Measurements from ENCODE around the gene TUBA4B.

TUBA4B gene

DNA sequence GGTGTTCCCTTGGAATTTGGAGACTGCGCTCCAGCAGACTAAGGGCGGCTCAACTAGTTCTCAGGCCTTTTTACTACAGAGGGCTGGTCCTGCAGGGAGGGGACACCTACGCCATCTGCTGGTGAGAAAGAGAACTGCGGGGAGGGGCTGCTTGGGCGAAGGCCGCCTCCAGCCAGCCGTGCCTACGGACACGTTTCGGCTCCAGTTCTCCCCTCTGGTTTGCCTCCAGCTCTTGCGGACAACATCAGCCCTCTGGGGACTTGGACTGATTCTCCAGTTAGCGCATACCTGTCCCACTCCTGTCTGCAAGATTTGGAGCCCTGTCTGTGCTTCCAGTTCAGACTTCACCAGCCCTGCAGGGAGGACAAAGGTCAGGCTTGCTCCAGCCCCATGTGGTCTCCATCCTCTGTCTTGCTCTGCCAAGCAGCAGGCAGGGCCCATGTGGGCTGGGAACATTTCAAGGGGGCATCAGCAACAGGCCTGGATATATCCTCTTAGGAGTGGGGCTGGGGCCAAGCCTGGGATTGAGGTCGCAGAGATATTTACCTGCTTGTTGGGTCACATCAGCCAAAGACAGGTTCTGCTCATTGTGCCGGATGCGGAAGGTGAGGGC lies 45.8 kb downstream of the TUBA4B start:
- DNase-seq (ENCODE audit: extremely low spot score): peak; percentile 91
- TF ChIP-seq FOXA1 (IDR thresholded peaks at IDR 0.05) (no peak), HDGF (IDR thresholded peaks at IDR 0.05; ENCODE audit: borderline replicate concordance) (no peak), SP1 (IDR thresholded peaks at IDR 0.05) (no peak), LEF1 (IDR thresholded peaks at IDR 0.05; ENCODE audit: borderline replicate concordance) (no peak), ZNF384 (IDR thresholded peaks at IDR 0.05) (no peak), SUZ12 (IDR thresholded peaks at IDR 0.05) (no peak), ARNT (IDR thresholded peaks at IDR 0.05) (no peak), L3MBTL2 (conservative IDR thresholded peaks at IDR 0.05) (no peak), FOXK2 (IDR thresholded peaks at IDR 0.05) (no peak), ELF4 (IDR thresholded peaks at IDR 0.05) (no peak), BHLHE40 (IDR thresholded peaks at IDR 0.05; ENCODE audit: borderline replicate concordance) (no peak), NFRKB (IDR thresholded peaks at IDR 0.05) (no peak), TARDBP (IDR thresholded peaks at IDR 0.05) (no peak)
- CTCF ChIA-PET: interaction anchor here (0.5 to 1.0 kb wide), 3 partner anchors 58 to 387 kb away, joined by 3 read pairs; no protein-coding TSS in a partner anchor
- POLR2A ChIA-PET: no interaction called here

DNA sequence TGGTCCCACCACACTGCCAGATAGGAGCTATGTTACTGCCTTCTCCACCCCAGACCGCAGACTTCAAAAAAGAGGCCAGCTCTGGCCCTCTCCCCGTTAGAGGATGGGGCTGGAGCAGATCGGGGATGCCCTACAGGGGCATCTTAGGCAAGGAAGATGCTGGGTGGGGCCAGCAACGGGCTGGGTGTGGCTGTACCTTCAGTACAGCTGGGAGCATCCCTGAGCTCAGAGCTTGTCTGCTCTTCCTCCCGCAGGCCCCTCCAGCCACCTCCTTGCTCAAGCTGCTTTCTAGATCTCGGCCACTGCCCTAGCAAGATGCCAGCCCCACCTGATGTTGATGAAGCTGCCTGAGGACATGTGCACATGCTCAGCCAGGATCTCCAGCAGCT lies 46.3 kb downstream of the TUBA4B start:
- ChIA-PET POLR2A (no interaction called here), CTCF (interaction anchor here (0.6 to 1.2 kb wide), 3 partner anchors 58 to 141 kb away, joined by 3 to 5 read pairs (median 3); no protein-coding TSS in a partner anchor)
- DNase-seq (ENCODE audit: extremely low spot score): no peak
- no peak for TF ChIP-seq LEF1 (IDR thresholded peaks at IDR 0.05; ENCODE audit: borderline replicate concordance)
- TF ChIP-seq ARNT (IDR thresholded peaks at IDR 0.05): no peak
- TF ChIP-seq SUZ12 (IDR thresholded peaks at IDR 0.05): no peak
- TF ChIP-seq, protein P1, sequence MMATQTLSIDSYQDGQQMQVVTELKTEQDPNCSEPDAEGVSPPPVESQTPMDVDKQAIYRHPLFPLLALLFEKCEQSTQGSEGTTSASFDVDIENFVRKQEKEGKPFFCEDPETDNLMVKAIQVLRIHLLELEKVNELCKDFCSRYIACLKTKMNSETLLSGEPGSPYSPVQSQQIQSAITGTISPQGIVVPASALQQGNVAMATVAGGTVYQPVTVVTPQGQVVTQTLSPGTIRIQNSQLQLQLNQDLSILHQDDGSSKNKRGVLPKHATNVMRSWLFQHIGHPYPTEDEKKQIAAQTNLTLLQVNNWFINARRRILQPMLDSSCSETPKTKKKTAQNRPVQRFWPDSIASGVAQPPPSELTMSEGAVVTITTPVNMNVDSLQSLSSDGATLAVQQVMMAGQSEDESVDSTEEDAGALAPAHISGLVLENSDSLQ (IDR thresholded peaks at IDR 0.05): no peak
- TF ChIP-seq FOXA1 (IDR thresholded peaks at IDR 0.05): no peak
- TF ChIP-seq SP1 (IDR thresholded peaks at IDR 0.05): no peak
- no peak for TF ChIP-seq TARDBP (IDR thresholded peaks at IDR 0.05)
- TF ChIP-seq HDGF (IDR thresholded peaks at IDR 0.05; ENCODE audit: borderline replicate concordance): no peak
- TF ChIP-seq CTBP1 (IDR thresholded peaks at IDR 0.05; ENCODE audit: borderline replicate concordance): no peak
- no peak for TF ChIP-seq L3MBTL2 (conservative IDR thresholded peaks at IDR 0.05)

DNA sequence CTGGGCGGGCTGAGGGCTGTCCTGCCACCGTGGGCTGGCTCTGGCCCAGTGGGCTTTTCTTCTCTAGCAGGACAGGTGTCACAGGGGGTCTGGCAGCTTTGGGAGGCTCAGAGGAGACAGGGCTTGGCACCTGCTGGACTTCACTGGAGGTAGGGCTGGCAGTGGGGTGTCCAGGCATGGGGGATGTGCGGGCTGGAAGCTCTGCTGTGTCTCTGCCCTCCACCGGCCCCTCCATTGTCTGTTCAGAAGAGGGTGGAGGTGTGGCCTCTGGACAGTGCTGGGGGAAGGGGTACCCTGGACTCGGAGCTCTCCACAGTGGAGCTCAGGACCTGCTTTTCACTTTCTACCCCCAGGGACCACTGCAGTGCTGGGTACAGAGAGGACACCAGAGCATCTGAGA lies 47.0 kb downstream of the TUBA4B start:
- ChIA-PET CTCF (interaction anchor here (0.7 to 1.2 kb wide), 2 partner anchors 17 to 129 kb away, joined by 4 to 5 read pairs; no protein-coding TSS in a partner anchor), POLR2A (no interaction called here)
- no peak for TF ChIP-seq NFRKB (IDR thresholded peaks at IDR 0.05)
- TF ChIP-seq FOXM1 (IDR thresholded peaks at IDR 0.05; ENCODE audit: borderline replicate concordance): no peak
- TF ChIP-seq HDGF (IDR thresholded peaks at IDR 0.05; ENCODE audit: borderline replicate concordance): no peak
- no peak for TF ChIP-seq SP1 (IDR thresholded peaks at IDR 0.05)
- TF ChIP-seq SUZ12 (IDR thresholded peaks at IDR 0.05): no peak
- no peak for TF ChIP-seq L3MBTL2 (conservative IDR thresholded peaks at IDR 0.05)
- TF ChIP-seq FOXK2 (IDR thresholded peaks at IDR 0.05): no peak
- no peak for TF ChIP-seq FOXA1 (IDR thresholded peaks at IDR 0.05)
- TF ChIP-seq, protein P1 (IDR thresholded peaks at IDR 0.05): no peak
- no peak for TF ChIP-seq ZNF384 (IDR thresholded peaks at IDR 0.05)
- no peak for DNase-seq (ENCODE audit: extremely low spot score)

DNA sequence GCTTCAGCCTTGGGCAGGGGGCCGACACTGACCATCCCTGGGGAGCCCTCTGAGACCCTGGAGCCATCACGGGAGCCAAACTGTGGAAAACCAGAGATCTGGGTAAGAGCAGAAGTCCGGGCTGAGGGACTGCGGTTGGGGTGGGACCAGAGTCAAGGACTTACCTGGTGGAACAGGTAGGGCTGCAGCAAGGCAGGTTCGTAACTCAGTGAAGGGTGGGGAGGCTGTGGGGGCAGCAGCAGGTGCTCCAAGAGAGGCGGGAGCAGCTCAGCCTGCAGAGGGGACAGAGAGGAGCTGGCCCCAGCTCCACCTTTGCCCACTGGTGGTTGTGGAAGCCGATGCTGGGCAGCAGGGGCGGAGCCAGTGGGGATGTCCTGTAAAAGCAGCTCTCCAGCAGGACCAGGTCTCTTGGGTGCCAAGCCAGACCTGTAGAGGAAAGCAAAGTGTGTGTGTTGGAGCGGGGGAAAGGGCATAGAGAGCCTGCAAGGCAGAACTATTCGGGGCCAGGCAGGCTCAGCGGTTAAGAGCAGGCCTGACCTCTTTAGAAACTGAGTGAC lies 49.4 kb downstream of the TUBA4B start:
- ChIA-PET CTCF (interaction anchor here (4.0 kb wide), 1 partner anchor 8 kb away, joined by 10 read pairs; no protein-coding TSS in a partner anchor), POLR2A (no interaction called here)
- TF ChIP-seq ARNT (IDR thresholded peaks at IDR 0.05): no peak
- TF ChIP-seq NFRKB (IDR thresholded peaks at IDR 0.05): no peak
- TF ChIP-seq LEF1 (IDR thresholded peaks at IDR 0.05; ENCODE audit: borderline replicate concordance): no peak
- no peak for TF ChIP-seq L3MBTL2 (conservative IDR thresholded peaks at IDR 0.05)
- TF ChIP-seq FOXK2 (IDR thresholded peaks at IDR 0.05): no peak
- no peak for TF ChIP-seq ZNF384 (IDR thresholded peaks at IDR 0.05)

DNA sequence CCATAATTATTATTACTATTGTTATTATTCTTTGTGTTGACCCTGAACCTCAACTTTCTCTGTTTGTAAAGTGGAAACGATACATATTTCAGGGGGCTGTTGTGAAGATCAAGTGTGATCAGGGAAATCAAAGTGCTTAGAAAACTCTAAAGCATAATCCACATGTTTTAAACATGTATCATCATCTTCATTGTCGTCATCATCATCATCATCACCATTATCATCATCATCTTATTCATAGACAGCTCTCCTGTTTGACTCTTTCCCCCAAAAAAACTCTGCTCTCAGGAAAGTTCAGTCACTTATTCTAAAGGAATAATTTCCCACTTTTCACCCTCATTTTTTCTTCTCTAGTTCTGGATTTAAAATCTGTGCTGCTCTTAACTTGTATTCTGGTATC lies 51.2 kb downstream of the TUBA4B start:
- POLR2A ChIA-PET: no interaction called here
- TF ChIP-seq ZNF384 (IDR thresholded peaks at IDR 0.05) (no peak), FOXA1 (IDR thresholded peaks at IDR 0.05) (no peak)
- CTCF ChIA-PET: interaction anchor here (4.0 kb wide), 1 partner anchor 10 kb away, joined by 10 read pairs; no protein-coding TSS in a partner anchor
- no peak for DNase-seq (ENCODE audit: extremely low spot score)

More for the DNA sequence above, 49.4 kb downstream of the TUBA4B start:
- no peak for DNase-seq (ENCODE audit: extremely low spot score)

DNA sequence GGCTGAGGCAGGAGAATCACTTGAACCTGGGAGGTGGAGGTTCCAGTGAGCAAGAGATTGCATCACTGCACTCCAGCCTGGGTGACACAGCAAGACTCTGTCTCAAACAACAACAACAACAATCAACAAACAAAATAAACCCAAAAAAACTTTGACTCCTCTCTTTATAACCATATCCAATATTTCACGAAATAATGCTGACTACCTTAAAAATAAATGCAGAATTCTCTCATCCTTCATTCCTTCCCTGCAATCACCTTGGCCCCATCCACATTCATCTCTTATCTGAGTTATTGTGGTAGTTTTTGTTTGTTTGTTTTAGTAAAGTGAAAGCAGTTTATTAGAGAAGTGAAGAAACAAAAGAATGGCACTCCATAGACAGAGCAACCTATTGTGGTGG lies 53.0 kb downstream of the TUBA4B start:
- CTCF ChIA-PET: interaction anchor here (4.0 kb wide), 1 partner anchor 12 kb away, joined by 10 read pairs; no protein-coding TSS in a partner anchor
- no peak for DNase-seq (ENCODE audit: extremely low spot score)
- TF ChIP-seq L3MBTL2 (conservative IDR thresholded peaks at IDR 0.05) (no peak), SUZ12 (IDR thresholded peaks at IDR 0.05) (no peak), FOXM1 (IDR thresholded peaks at IDR 0.05; ENCODE audit: borderline replicate concordance) (no peak), ARNT (IDR thresholded peaks at IDR 0.05) (no peak), HDGF (IDR thresholded peaks at IDR 0.05; ENCODE audit: borderline replicate concordance) (no peak)
- POLR2A ChIA-PET: no interaction called here
